Heart left ventricle (tissue), 16 donors: ENCODE data around the gene TOP2B. TPM values are rescaled to one million over a fixed set of nuclear protein-coding genes. Genes with fewer than 3 reads are reported as not detected.

Source experiments
- ATAC-seq, 4 donors: fragments of 200-7000 bp; cut with Tn5 transposase; one replicate each; pipeline ENCODE4 v1.9.1; 2020 to 2022; ENCODE audit warnings: moderate library complexity in 4 of 4, mild to moderate bottlenecking in 3 of 4, moderate number of reproducible peaks in 1 of 4
- DNase-seq, 5 donors: peaks; one replicate each; pipeline ENCODE4 v3.0.0-alpha.2; 2020
- H3K27ac ChIP-seq, 12 donors: fragments of 200-600 bp; sonication (generic) in 4 of 12; one replicate each; pipeline versions ENCODE4 v1.5.0 to v1.8.0; 2016 to 2022; ENCODE audit warnings: mild to moderate bottlenecking in 2 of 12
- H3K27me3 ChIP-seq, 9 donors: fragments of 200-600 bp; sonication (generic) in 2 of 9; one replicate each; pipeline versions ENCODE4 v1.5.1 to v1.8.0; 2016 to 2022; ENCODE audit warnings: mild to moderate bottlenecking in 3 of 9
- H3K36me3 ChIP-seq, 9 donors: fragments of 200-600 bp; sonication (generic) in 2 of 9; one replicate each; pipeline versions ENCODE4 v1.5.0 to v1.8.0; 2018 to 2022; ENCODE audit warnings: mild to moderate bottlenecking in 2 of 9
- H3K4me1 ChIP-seq, 12 donors: fragments of 200-600 bp; sonication (generic) in 4 of 12; one replicate each; pipeline versions ENCODE4 v1.5.0 to v1.8.0; 2016 to 2022; ENCODE audit warnings: mild to moderate bottlenecking in 3 of 12
- H3K4me3 ChIP-seq, 12 donors: fragments of 200-600 bp; sonication (generic) in 4 of 12; one replicate each; pipeline versions ENCODE4 v1.5.0 to v1.8.0; 2017 to 2022; ENCODE audit warnings: mild to moderate bottlenecking in 9 of 12, moderate library complexity in 4 of 12
- H3K9me3 ChIP-seq, 12 donors: fragments of 200-600 bp; sonication (generic) in 4 of 12; one replicate each; pipeline versions ENCODE4 v1.5.0 to v1.8.0; 2016 to 2022; ENCODE audit warnings: mild to moderate bottlenecking in 1 of 12
- CTCF ChIP-seq, 12 donors: fragments of 200-600 bp; sonication (generic) in 4 of 12; IDR thresholded peaks; one replicate each; pipeline versions ENCODE4 v1.5.0 to v1.8.0; 2018 to 2022; ENCODE audit warnings: antibody characterized with exemption in 12 of 12, mild to moderate bottlenecking in 5 of 12
- POLR2A ChIP-seq, 2 donors: fragments of 450-650 bp; IDR thresholded peaks; one replicate each; pipeline ENCODE4 v1.6.1; 2017; ENCODE audit warnings: antibody characterized with exemption in 2 of 2, mild to moderate bottlenecking in 2 of 2, moderate library complexity in 2 of 2
- WGBS, 4 donors: extraction: QIAGEN DNeasy Blood & Tissue Kit in 2 of 4; methylation state at CpG; one replicate each; pipeline versions ENCODE4 v1.1.5 to v1.1.7; 2013 to 2018; 5-methylcytosine and 5-hydroxymethylcytosine counted together
- intact Hi-C, 10 donors: fragments of 100-400 bp; cut with DNase I; formaldehyde crosslinking; loops; one replicate each; pipeline versions ENCODE4 v1.11.1 to v1.14.2; 2022
- polyA plus RNA-seq, 2 donors: library from polyadenylated mRNA; stranded (reverse); fragments of 200-250 nt; gene quantifications; one replicate each; pipeline ENCODE4 v1.2.3, GENCODE V29; 2013
- total RNA-seq, 9 donors: library from RNA; depleted of rRNA in 2 of 9; stranded (reverse); fragments of >200 nt in 2 of 9; fragmentation: NEBNext Ultra II Directional in 3 of 9; extraction: Animal tissue kit (Norgen Biotek cat#: 25700) in 3 of 9; gene quantifications; one replicate each; pipeline versions ENCODE4 v1.1.0 to v1.2.4, GENCODE V29; 2016 to 2023
- donor health status: ischemic (EF 13 %, LVEDD 7.1; RV severe dilation, severe dysfunction).
- donor health status: healthy with polysubstance abuse.
- donor health status: DM: no; HTN: yes; CAD: no.
- donor health status: DM: no; HTN: no; CAD: no.
- donor health status: ischemic (EF 25% LVEDD 6.9; RV normal size, moderate dysfunction).
- donor health status: ischemic (EF 25% LVEDD 5.7; RV mildly dilated, moderate dysfunction).
- donor health status: healthy.
- donor health status: DM: yes; HTN: yes; CAD: no.
- donor health status: ischemic (EF 35%, LVEDD 5.7; RV mildly dilated, moderate dysfunction).
- donor health status: nonischemic (EF 11% LVEDD 7.7; RV severe dilation, severe dysfunction).
- donor health status: DM: yes; HTN: yes; CAD: no.
- donor health status: PGD.
- donor health status: ischemic (EF 29% LVEDD 5.4; RV normal size, mild dysfunction).
- donor health status: nonischemic (EF 23%, LVEDD 6.1; RV moderate dilation, normal function).

Gene TOP2B
- total and polyA plus RNA-seq, 11 donors, result 33.1 to 124 (median 91.0) TPM

- H3K9me3 ChIP-seq, result no peaks in the 10 kb centered on the region
Observed at GRCh38 chr3:25693238-25693637, 28.5 kb upstream of the TOP2B start.

GRCh38 chr3:25692341-25692740, 27.6 kb upstream of the TOP2B start:
- WGBS, 4 donors, result 64 to 73% (median 66%) methylated on average over 1 of the region's 1 CpG
- Histone ChIP-seq H3K36me3 (no peaks in the 10 kb centered on the region), H3K4me3 (no peak overlapping the region), H3K4me1 (no peaks in the 10 kb centered on the region), H3K27me3 (no peaks in the 10 kb centered on the region), H3K9me3 (no peaks in the 10 kb centered on the region), H3K27ac (no peak overlapping the region)
- ATAC-seq (no peak), DNase-seq (no peak)
- intact Hi-C loops, result no loop called here
- TF ChIP-seq POLR2A (IDR thresholded peaks at IDR 0.05) (no peak), CTCF (IDR thresholded peaks at IDR 0.05) (no peak)

More at GRCh38 chr3:25693238-25693637, 28.5 kb upstream of the TOP2B start:
- TF ChIP-seq CTCF (IDR thresholded peaks at IDR 0.05), result no peak
- TF ChIP-seq POLR2A (IDR thresholded peaks at IDR 0.05), result no peak
- DNase-seq, result no peak
- Histone ChIP-seq H3K4me3 (no peak overlapping the region), H3K36me3 (no peaks in the 10 kb centered on the region), H3K27me3 (no peaks in the 10 kb centered on the region), H3K4me1 (no peaks in the 10 kb centered on the region), H3K27ac (no peak overlapping the region)
- intact Hi-C loops, result no loop called here
- no peak for ATAC-seq
- 64 to 76% (median 66%) methylated on average over 3 of the region's 3 CpGs for WGBS, 4 donors

- intact Hi-C loops, result no loop called here
- Histone ChIP-seq H3K4me1 (no peaks in the 10 kb centered on the region), H3K36me3 (no peaks in the 10 kb centered on the region)
Observed at GRCh38 chr3:25690768-25691533, 26.2 kb upstream of the TOP2B start.

GRCh38 chr3:25689226-25689625, 24.5 kb upstream of the TOP2B start:
- no peak overlapping the region for H3K27ac ChIP-seq
- TF ChIP-seq POLR2A (IDR thresholded peaks at IDR 0.05) (no peak), CTCF (IDR thresholded peaks at IDR 0.05) (no peak)
- DNase-seq (no peak), ATAC-seq (no peak)
- intact Hi-C loops, result no loop called here
- no peak overlapping the region for H3K4me3 ChIP-seq
- no peaks in the 10 kb centered on the region for H3K9me3 ChIP-seq
- WGBS, 4 donors, result 69 to 75% (median 73%) methylated on average over 3 of the region's 3 CpGs
- H3K36me3 ChIP-seq, result no peaks in the 10 kb centered on the region
- H3K27me3 ChIP-seq, result no peaks in the 10 kb centered on the region
- H3K4me1 ChIP-seq, result no peaks in the 10 kb centered on the region

More at GRCh38 chr3:25690768-25691533, 26.2 kb upstream of the TOP2B start:
- no peak overlapping the region for H3K27ac ChIP-seq
- H3K4me3 ChIP-seq, result no peak overlapping the region
- DNase-seq, result no peak
- no peak for ATAC-seq
- H3K27me3 ChIP-seq, result no peaks in the 10 kb centered on the region
- no peak for TF ChIP-seq POLR2A (IDR thresholded peaks at IDR 0.05)
- TF ChIP-seq CTCF (IDR thresholded peaks at IDR 0.05), result no peak
- WGBS, 4 donors, result 92 to 96% (median 94%) methylated on average over 2 of the region's 2 CpGs
- H3K9me3 ChIP-seq, result no peaks in the 10 kb centered on the region
